DOHH2 (cell line): ENCODE data around the gene ELAC2.

Source experiments
- H3F3A ChIP-seq: fragments of 200-600 bp; sonication (generic), shearing (Covaris generic); 2 replicates; pipeline ENCODE4 v1.6.0; 2016; ENCODE audit warnings: antibody characterized with exemption, mild to moderate bottlenecking; ENCODE audit not compliant: control insufficient read depth, insufficient read depth
- H3K27ac ChIP-seq: fragments of 200-600 bp; sonication (generic); 2 replicates; pipeline ENCODE4 v1.5.1; 2014; ENCODE audit warnings: low read depth, mild to moderate bottlenecking, low read length, moderate library complexity
- H3K27me3 ChIP-seq: fragments of 200-600 bp; sonication (generic); 2 replicates; pipeline ENCODE4 v1.6.1; 2014; ENCODE audit warnings: mild to moderate bottlenecking, low read length, mixed read lengths; ENCODE audit not compliant: control insufficient read depth
- H3K36me3 ChIP-seq: fragments of 200-600 bp; sonication (generic); 2 replicates; pipeline ENCODE4 v1.6.1; 2014; ENCODE audit warnings: mild to moderate bottlenecking, low read length, moderate library complexity, mixed read lengths; ENCODE audit not compliant: control insufficient read depth
- H3K4me1 ChIP-seq: fragments of 200-600 bp; sonication (generic); 2 replicates; pipeline ENCODE4 v1.6.1; 2014; ENCODE audit warnings: mild to moderate bottlenecking, low read length, mixed read lengths; ENCODE audit not compliant: control insufficient read depth
- H3K4me2 ChIP-seq: fragments of 200-600 bp; sonication (generic); 2 replicates; pipeline ENCODE4 v1.6.0; 2014; ENCODE audit warnings: mild to moderate bottlenecking, low read length, moderate library complexity
- H3K4me3 ChIP-seq: fragments of 200-600 bp; sonication (generic); 2 replicates; pipeline ENCODE4 v1.5.1; 2014; ENCODE audit warnings: mild to moderate bottlenecking, low read length, mixed read lengths
- H3K79me2 ChIP-seq: fragments of 200-600 bp; sonication (generic); 2 replicates; pipeline ENCODE4 v1.6.1; 2014; ENCODE audit warnings: mild to moderate bottlenecking, low read length, mixed read lengths; ENCODE audit not compliant: control insufficient read depth
- H3K9me2 ChIP-seq: fragments of 200-600 bp; sonication (generic); replicated peaks from 2 replicates; pipeline ENCODE4 v1.6.1; 2014; ENCODE audit warnings: mild to moderate bottlenecking, low read length, mixed read lengths; ENCODE audit not compliant: control insufficient read depth
- H3K9me3 ChIP-seq: fragments of 200-600 bp; sonication (generic); 2 replicates; pipeline ENCODE4 v1.6.1; 2014; ENCODE audit warnings: antibody characterized with exemption, low read length, mixed read lengths; ENCODE audit not compliant: control insufficient read depth, insufficient read depth
- H4K20me1 ChIP-seq: fragments of 200-600 bp; sonication (generic); 2 replicates; pipeline ENCODE4 v1.6.0; 2014; ENCODE audit warnings: low read depth, mild to moderate bottlenecking, antibody characterized with exemption, low read length, moderate library complexity; ENCODE audit not compliant: control insufficient read depth, insufficient read depth
- CTCF ChIP-seq: fragments of 200-600 bp; sonication (generic); IDR thresholded peaks from one replicate; pipeline ENCODE4 v1.5.1; 2014; ENCODE audit warnings: antibody characterized with exemption, mild to moderate bottlenecking, low read depth, low read length; ENCODE audit not compliant: poor library complexity, severe bottlenecking
- EZH2phosphoT487 ChIP-seq: fragments of 200-600 bp; sonication (generic); IDR thresholded peaks from 2 replicates; pipeline ENCODE4 v1.6.1; 2017; ENCODE audit warnings: borderline replicate concordance, mild to moderate bottlenecking, antibody characterized with exemption, low read length, moderate library complexity, mixed read lengths

The ELAC2 gene

DNA sequence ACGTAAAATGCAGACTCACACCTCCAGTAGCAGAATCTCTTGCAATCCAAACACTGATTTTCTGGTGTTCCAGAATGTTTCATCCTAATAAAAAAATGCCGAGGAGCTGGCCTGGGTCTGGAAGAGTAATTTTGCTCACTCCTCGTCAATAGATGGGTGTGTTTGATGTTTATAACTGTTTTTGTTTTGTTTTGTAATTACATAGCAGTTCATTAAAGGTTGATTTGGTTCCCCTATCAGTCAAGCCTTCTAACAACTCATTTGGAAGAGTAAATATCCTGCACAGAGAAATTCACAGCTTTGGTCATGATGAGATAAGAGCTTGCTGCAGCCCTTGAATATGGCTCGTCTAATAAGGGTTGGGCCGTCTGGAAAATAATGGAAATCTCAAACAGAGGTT lies 36.8 kb upstream of the ELAC2 start:
- no peaks in the 10 kb centered on the region for H3K36me3 ChIP-seq
- no peak overlapping the region for H3K4me3 ChIP-seq
- H3K27me3 ChIP-seq, result no peaks in the 10 kb centered on the region
- H3K9me2 ChIP-seq, result no peaks in the 10 kb centered on the region
- H4K20me1 ChIP-seq, result no peaks in the 10 kb centered on the region
- H3K4me2 ChIP-seq, result no peak overlapping the region
- TF ChIP-seq CTCF (no peak), EZH2phosphoT487 (no peak)
- no peaks in the 10 kb centered on the region for H3F3A ChIP-seq
- no peaks in the 10 kb centered on the region for H3K4me1 ChIP-seq
- H3K27ac ChIP-seq, result no peak overlapping the region
- H3K9me3 ChIP-seq, result no peaks in the 10 kb centered on the region
- no peaks in the 10 kb centered on the region for H3K79me2 ChIP-seq

- no peak overlapping the region for H3K4me3 ChIP-seq
- H3K9me2 ChIP-seq, result no peaks in the 10 kb centered on the region
- no peaks in the 10 kb centered on the region for H3K27me3 ChIP-seq
- H3K27ac ChIP-seq, result no peak overlapping the region
- H4K20me1 ChIP-seq, result no peaks in the 10 kb centered on the region
- H3F3A ChIP-seq, result no peaks in the 10 kb centered on the region
- TF ChIP-seq EZH2phosphoT487, result no peak
- no peak for TF ChIP-seq CTCF
- H3K4me2 ChIP-seq, result no peak overlapping the region
- no peaks in the 10 kb centered on the region for H3K79me2 ChIP-seq
- H3K9me3 ChIP-seq, result no peaks in the 10 kb centered on the region
- H3K36me3 ChIP-seq, result no peaks in the 10 kb centered on the region
- H3K4me1 ChIP-seq, result no peaks in the 10 kb centered on the region
Observed at GRCh38 chr17:13051915-13052314, 34.1 kb upstream of the ELAC2 start.

GRCh38 chr17:13047011-13047606 lies 29.3 kb upstream of the ELAC2 start:
- no peaks in the 10 kb centered on the region for H3F3A ChIP-seq
- TF ChIP-seq EZH2phosphoT487, result no peak
- TF ChIP-seq CTCF, result no peak
- H3K27me3 ChIP-seq, result no peaks in the 10 kb centered on the region
- no peaks in the 10 kb centered on the region for H4K20me1 ChIP-seq
- no peaks in the 10 kb centered on the region for H3K79me2 ChIP-seq
- H3K36me3 ChIP-seq, result no peaks in the 10 kb centered on the region
- H3K27ac ChIP-seq, result no peak overlapping the region
- H3K4me2 ChIP-seq, result no peak overlapping the region
- H3K9me3 ChIP-seq, result no peaks in the 10 kb centered on the region
- H3K4me3 ChIP-seq, result no peak overlapping the region
- no peaks in the 10 kb centered on the region for H3K9me2 ChIP-seq
- no peaks in the 10 kb centered on the region for H3K4me1 ChIP-seq
